IPS DF 4.7 (cell line): ENCODE results near the gene CSMD2.

Source experiments
- DNase-seq: peaks from one replicate; pipeline ENCODE4 v3.0.0-alpha.2; 2013; ENCODE audit warnings: low spot score; ENCODE audit errors: extremely low read depth

The CSMD2 gene

GRCh38 chr1:34156739-34157138 is 8.3 kb downstream of the CSMD2 start:
- DNase-seq = no peak

- DNase-seq = no peak
These were observed 9.2 kb downstream of the CSMD2 start for GRCh38 chr1:34155860-34156259.

- no peak for DNase-seq
These were observed 11.8 kb downstream of the CSMD2 start for GRCh38 chr1:34153246-34153645.

- DNase-seq = no peak
These were observed 15.5 kb downstream of the CSMD2 start for GRCh38 chr1:34149501-34149900.

- DNase-seq = no peak
These were observed 17.7 kb downstream of the CSMD2 start for GRCh38 chr1:34147301-34147700.

- no peak for DNase-seq
These were observed 20.3 kb downstream of the CSMD2 start for GRCh38 chr1:34144766-34145165.

GRCh38 chr1:34143975-34144374 is 21.1 kb downstream of the CSMD2 start:
- DNase-seq = no peak

GRCh38 chr1:34140011-34140676 is 24.9 kb downstream of the CSMD2 start:
- no peak for DNase-seq

- no peak for DNase-seq
These were observed 27.6 kb downstream of the CSMD2 start for GRCh38 chr1:34137411-34137810.

GRCh38 chr1:34132161-34132420 is 32.9 kb downstream of the CSMD2 start:
- DNase-seq = no peak

GRCh38 chr1:34131396-34132160 is 33.5 kb downstream of the CSMD2 start:
- DNase-seq = no peak

GRCh38 chr1:34130306-34130705 is 34.7 kb downstream of the CSMD2 start:
- no peak for DNase-seq

GRCh38 chr1:34129630-34130029 is 35.4 kb downstream of the CSMD2 start:
- DNase-seq = no peak

- no peak for DNase-seq
These were observed 36.7 kb downstream of the CSMD2 start for GRCh38 chr1:34128186-34128889.

- DNase-seq = no peak
These were observed 37.7 kb downstream of the CSMD2 start for GRCh38 chr1:34127006-34128000.

- DNase-seq = no peak
These were observed 38.5 kb downstream of the CSMD2 start for GRCh38 chr1:34126486-34126885.

GRCh38 chr1:34125721-34126380 is 39.2 kb downstream of the CSMD2 start:
- DNase-seq = no peak

- DNase-seq = no peak
These were observed 42.7 kb downstream of the CSMD2 start for GRCh38 chr1:34122080-34122932.

GRCh38 chr1:34115233-34115632 is 49.8 kb downstream of the CSMD2 start:
- no peak for DNase-seq

- peak; percentile 25 for DNase-seq
These were observed 51.1 kb downstream of the CSMD2 start for GRCh38 chr1:34113887-34114286.
